ENCODE results near the gene GSTM3.

DNA sequence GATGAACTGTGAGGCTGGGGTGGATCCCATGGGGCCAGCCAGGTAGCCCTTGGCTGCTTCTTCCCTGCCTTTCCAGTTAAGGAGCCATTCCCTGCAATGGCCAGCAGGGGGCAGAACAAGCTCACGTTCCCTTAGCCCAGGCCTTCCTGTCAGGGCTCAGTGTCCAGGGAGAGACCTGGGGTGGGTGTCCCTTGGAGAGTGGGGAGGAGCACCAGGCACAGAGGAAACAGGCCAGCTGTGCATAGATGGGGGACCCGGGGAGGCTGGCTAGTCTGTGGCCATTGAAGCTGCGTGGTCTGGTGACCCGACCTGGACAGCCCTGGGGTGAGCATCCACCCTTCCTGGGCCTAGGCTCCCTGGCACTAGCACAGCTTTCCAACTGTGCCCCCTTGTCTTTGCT is 36.1 kb upstream of the GSTM3 start:
- TF ChIP-seq CTCF (IDR thresholded peaks at IDR 0.05; ENCODE audit: low read length) (peak; percentile 91), EZH2 (IDR thresholded peaks at IDR 0.05; ENCODE audit: borderline replicate concordance, low read length) (no peak)

Data from OCI-LY1 (cell line).